DND-41 (cell line): ENCODE data around the gene PLD2.

Experiments used
- ATAC-seq: fragments of 200-7000 bp; cut with Tn5 transposase; 3 replicates; pipeline ENCODE4 v1.9.1; 2021; ENCODE audit warnings: low read depth; ENCODE audit not compliant: insufficient read depth
- DNase-seq: peaks from one replicate; pipeline ENCODE4 v3.0.0-alpha.2; 2020
- H2AFZ ChIP-seq: 2 replicates; pipeline ENCODE4 v1.6.0; 2012; ENCODE audit warnings: low read depth, low read length
- H3K27ac ChIP-seq: 2 replicates; pipeline ENCODE4 v1.5.1; 2012; ENCODE audit warnings: low read length, inconsistent platforms
- H3K27me3 ChIP-seq: fragments of 200-600 bp; sonication (generic); 2 replicates; pipeline ENCODE4 v1.6.0; 2012; ENCODE audit warnings: low read length, mild to moderate bottlenecking, inconsistent platforms; ENCODE audit not compliant: insufficient read depth, poor library complexity
- H3K36me3 ChIP-seq: 2 replicates; pipeline ENCODE4 v1.5.1; 2012; ENCODE audit warnings: low read length, inconsistent platforms; ENCODE audit not compliant: insufficient read depth
- H3K4me1 ChIP-seq: 2 replicates; pipeline ENCODE4 v1.5.1; 2012; ENCODE audit warnings: mild to moderate bottlenecking, low read length; ENCODE audit not compliant: insufficient read depth
- H3K4me2 ChIP-seq: 2 replicates; pipeline ENCODE4 v1.6.0; 2012; ENCODE audit warnings: mild to moderate bottlenecking, moderate library complexity, low read length, inconsistent platforms; ENCODE audit not compliant: insufficient read depth
- H3K4me3 ChIP-seq, 2 experiments: fragments of 200-600 bp in 1 of 2; shearing (Covaris generic) in 1 of 2; 2 replicates each; pipeline ENCODE4 v1.5.1; 2012 to 2016; ENCODE audit warnings: inconsistent platforms in 2 of 2, low read length in 2 of 2, mild to moderate bottlenecking in 2 of 2, low read depth in 1 of 2, moderate library complexity in 1 of 2
- H3K79me2 ChIP-seq: 2 replicates; pipeline ENCODE4 v1.6.0; 2012; ENCODE audit warnings: low read length, inconsistent platforms; ENCODE audit not compliant: insufficient read depth
- H3K9ac ChIP-seq: 2 replicates; pipeline ENCODE4 v1.6.0; 2012; ENCODE audit warnings: low read depth, mild to moderate bottlenecking, inconsistent platforms, low read length, moderate library complexity
- H3K9me3 ChIP-seq: 2 replicates; pipeline ENCODE4 v1.5.1; 2012; ENCODE audit warnings: low read length, moderate library complexity, mild to moderate bottlenecking, inconsistent platforms; ENCODE audit not compliant: insufficient read depth, severe bottlenecking
- H4K20me1 ChIP-seq: 2 replicates; pipeline ENCODE4 v1.6.0; 2012; ENCODE audit warnings: low read length; ENCODE audit not compliant: insufficient read depth
- CTCF ChIP-seq: IDR thresholded peaks from 2 replicates; pipeline ENCODE4 v1.5.1; 2012; ENCODE audit warnings: borderline replicate concordance, low read length, moderate library complexity, mild to moderate bottlenecking; ENCODE audit not compliant: poor library complexity, severe bottlenecking; ENCODE audit errors: extremely low read depth
- EZH2 ChIP-seq: IDR thresholded peaks from 3 replicates; pipeline ENCODE4 v1.6.1; 2012; ENCODE audit warnings: borderline replicate concordance, low read depth, mild to moderate bottlenecking, moderate library complexity, low read length, inconsistent platforms; ENCODE audit not compliant: severe bottlenecking

The PLD2 gene

GRCh38 chr17:4840893-4841242 is 33.9 kb downstream of the PLD2 start:
- H3K27me3 ChIP-seq = no peaks in the 10 kb centered on the region
- 0 out of 2 replicates have a peak, but pooled peaks cover 6% of the 10 kb centered on the region for H3K36me3 ChIP-seq
- H3K9ac ChIP-seq = no peak overlapping the region
- no peaks in the 10 kb centered on the region for H3K9me3 ChIP-seq
- peaks cover 86% of the 10 kb centered on the region for H4K20me1 ChIP-seq
- TF ChIP-seq CTCF = no peak
- TF ChIP-seq EZH2 = no peak
- no peak overlapping the region for H3K27ac ChIP-seq
- H3K4me3 ChIP-seq = no peak overlapping the region
- no peak for ATAC-seq
- no peak overlapping the region for H3K4me2 ChIP-seq
- DNase-seq = no peak
- peaks cover 66% of the 10 kb centered on the region for H3K79me2 ChIP-seq
- H2AFZ ChIP-seq = no peak overlapping the region
- H3K4me1 ChIP-seq = no peaks in the 10 kb centered on the region; the same call in 1 of the 2 replicates

- Histone ChIP-seq H3K9me3 (no peaks in the 10 kb centered on the region), H2AFZ (no peak overlapping the region), H3K79me2 (peaks cover 70% of the 10 kb centered on the region), H3K27me3 (no peaks in the 10 kb centered on the region), H3K4me3 (no peak overlapping the region), H4K20me1 (peaks cover 93% of the 10 kb centered on the region), H3K9ac (no peak overlapping the region), H3K36me3 (0 out of 2 replicates have a peak, but pooled peaks cover 2% of the 10 kb centered on the region), H3K4me2 (no peak overlapping the region), H3K27ac (no peak overlapping the region), H3K4me1 (no peaks in the 10 kb centered on the region)
- ATAC-seq (no peak), DNase-seq (no peak)
- no peak for TF ChIP-seq CTCF
- TF ChIP-seq EZH2 = no peak
Observed at GRCh38 chr17:4842376-4842775, 35.4 kb downstream of the PLD2 start.

GRCh38 chr17:4843321-4844000 is 36.5 kb downstream of the PLD2 start:
- Histone ChIP-seq H3K36me3 (no peaks in the 10 kb centered on the region), H4K20me1 (peaks cover 91% of the 10 kb centered on the region), H3K9me3 (no peaks in the 10 kb centered on the region), H3K4me1 (no peaks in the 10 kb centered on the region), H3K27ac (no peak overlapping the region), H3K4me3 (no peak overlapping the region), H3K4me2 (no peak overlapping the region), H3K27me3 (no peaks in the 10 kb centered on the region), H3K79me2 (peaks cover 68% of the 10 kb centered on the region), H3K9ac (no peak overlapping the region), H2AFZ (no peak overlapping the region)
- TF ChIP-seq CTCF (no peak), EZH2 (no peak)
- ATAC-seq (no peak), DNase-seq (no peak)
